Measurements from ENCODE around the gene BACH2. TPM values are rescaled to one million over a fixed set of nuclear protein-coding genes. Genes with fewer than 3 reads are reported as not detected.
A peak's percentile ranks its signal among the peaks of the same experiment; 100 is the strongest.
"Not testable (repeated sequence)": the region's sequence is repeated elsewhere in the genome, so short reads cannot be mapped to it uniquely, and the experiment has no call there.

The BACH2 gene
- total and polyA plus RNA-seq, 4 donors: 0.78 to 17.4 (median 3.2) TPM

DNA sequence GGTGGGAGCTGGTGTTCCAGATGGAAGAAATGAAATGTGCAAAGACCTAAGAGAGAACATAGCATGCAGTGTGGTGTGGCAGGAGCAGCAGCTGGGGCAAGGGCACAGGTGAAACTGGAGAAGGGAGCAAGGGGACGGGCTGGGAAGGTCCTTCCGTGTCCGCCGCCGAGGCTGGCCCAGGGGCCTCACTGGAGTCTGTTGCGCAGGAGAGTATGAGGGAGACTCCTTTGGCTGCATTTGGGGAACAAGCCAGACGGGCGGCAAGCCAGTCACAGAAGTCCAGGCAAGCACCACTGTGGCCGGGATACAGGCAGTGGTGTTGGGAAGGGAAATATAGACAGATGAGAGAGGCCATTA lies 324.6 kb downstream of the BACH2 start:
- TF ChIP-seq, protein P1, sequence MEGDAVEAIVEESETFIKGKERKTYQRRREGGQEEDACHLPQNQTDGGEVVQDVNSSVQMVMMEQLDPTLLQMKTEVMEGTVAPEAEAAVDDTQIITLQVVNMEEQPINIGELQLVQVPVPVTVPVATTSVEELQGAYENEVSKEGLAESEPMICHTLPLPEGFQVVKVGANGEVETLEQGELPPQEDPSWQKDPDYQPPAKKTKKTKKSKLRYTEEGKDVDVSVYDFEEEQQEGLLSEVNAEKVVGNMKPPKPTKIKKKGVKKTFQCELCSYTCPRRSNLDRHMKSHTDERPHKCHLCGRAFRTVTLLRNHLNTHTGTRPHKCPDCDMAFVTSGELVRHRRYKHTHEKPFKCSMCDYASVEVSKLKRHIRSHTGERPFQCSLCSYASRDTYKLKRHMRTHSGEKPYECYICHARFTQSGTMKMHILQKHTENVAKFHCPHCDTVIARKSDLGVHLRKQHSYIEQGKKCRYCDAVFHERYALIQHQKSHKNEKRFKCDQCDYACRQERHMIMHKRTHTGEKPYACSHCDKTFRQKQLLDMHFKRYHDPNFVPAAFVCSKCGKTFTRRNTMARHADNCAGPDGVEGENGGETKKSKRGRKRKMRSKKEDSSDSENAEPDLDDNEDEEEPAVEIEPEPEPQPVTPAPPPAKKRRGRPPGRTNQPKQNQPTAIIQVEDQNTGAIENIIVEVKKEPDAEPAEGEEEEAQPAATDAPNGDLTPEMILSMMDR (IDR thresholded peaks at IDR 0.05; ENCODE audit: control extremely low read depth, extremely low read depth): no peak
- WGBS, 2 donors: 94 to 97% methylated on average over 9 of the region's 9 CpGs
- H3K9ac ChIP-seq (ENCODE audit: insufficient read depth in 1 of 2, low read length in 2 of 2): no peak overlapping the region
- no peaks in the 10 kb centered on the region for H3K9me3 ChIP-seq (ENCODE audit: control insufficient read depth in 4 of 4, insufficient read depth in 3 of 4, low read length in 3 of 4)
- peaks cover 0 to 14% (median 4%) of the 10 kb centered on the region in 5 donors for H3K4me1 ChIP-seq (ENCODE audit: control insufficient read depth in 5 of 5, insufficient read depth in 5 of 5, low read length in 5 of 5)
- H3K27me3 ChIP-seq (ENCODE audit: control insufficient read depth in 3 of 3, insufficient read depth in 3 of 3, low read length in 2 of 3): no peaks in the 10 kb centered on the region
- ATAC-seq (ENCODE audit: insufficient read depth, low FRiP score) (no peak), DNase-seq (no peak)
- no peak overlapping the region for H3K27ac ChIP-seq (ENCODE audit: low read depth in 1 of 2, low read length in 1 of 2)
- H3K36me3 ChIP-seq (ENCODE audit: control insufficient read depth in 4 of 4, insufficient read depth in 4 of 4, low read length in 4 of 4): no peaks in the 10 kb centered on the region
- H3K4me3 ChIP-seq: no peak overlapping the region

DNA sequence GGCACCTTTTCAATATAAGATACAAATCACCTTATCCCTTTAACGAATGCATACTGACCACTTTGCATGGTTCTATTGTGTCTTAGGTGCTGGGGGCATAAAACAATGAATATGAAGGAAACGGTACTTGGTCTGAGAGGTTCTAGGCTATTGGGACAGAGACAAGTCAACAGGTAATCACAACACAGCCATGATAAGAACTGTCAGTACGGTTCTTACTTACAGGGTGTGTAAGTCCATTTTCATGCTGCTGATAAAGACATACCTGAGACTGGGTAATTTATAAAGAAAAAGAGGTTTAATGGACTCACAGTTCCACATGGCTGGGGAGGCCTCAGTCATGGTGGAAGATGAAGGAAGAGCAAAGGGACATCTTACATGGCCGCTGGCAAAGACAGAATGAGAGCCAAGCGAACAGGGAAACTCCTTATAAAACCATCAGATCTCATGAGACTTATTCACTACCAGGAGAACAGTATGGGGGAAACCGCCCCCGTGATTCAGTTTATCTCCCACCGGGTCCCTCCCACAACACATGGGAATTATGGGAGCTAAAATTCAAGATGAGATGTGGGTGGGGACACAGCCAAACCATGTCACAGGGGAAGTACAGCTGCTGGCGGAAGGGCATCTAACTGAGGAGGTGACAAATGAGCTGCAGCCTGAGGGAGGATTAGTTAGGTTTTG lies 325.2 kb downstream of the BACH2 start:
- H3K27me3 ChIP-seq (ENCODE audit: control insufficient read depth in 3 of 3, insufficient read depth in 3 of 3, low read length in 2 of 3); H3K4me3 ChIP-seq; DNase-seq; H3K36me3 ChIP-seq (ENCODE audit: control insufficient read depth in 4 of 4, insufficient read depth in 4 of 4, low read length in 4 of 4); H3K9ac ChIP-seq (ENCODE audit: insufficient read depth in 1 of 2, low read length in 2 of 2); H3K27ac ChIP-seq (ENCODE audit: low read depth in 1 of 2, low read length in 1 of 2); H3K9me3 ChIP-seq (ENCODE audit: control insufficient read depth in 4 of 4, insufficient read depth in 3 of 4, low read length in 3 of 4); ATAC-seq (ENCODE audit: insufficient read depth, low FRiP score): not testable (repeated sequence)
- WGBS, 2 donors: 92 to 93% methylated on average over 9 of the region's 9 CpGs
- peaks cover 0 to 12% (median 4%) of the 10 kb centered on the region in 5 donors for H3K4me1 ChIP-seq (ENCODE audit: control insufficient read depth in 5 of 5, insufficient read depth in 5 of 5, low read length in 5 of 5)

DNA sequence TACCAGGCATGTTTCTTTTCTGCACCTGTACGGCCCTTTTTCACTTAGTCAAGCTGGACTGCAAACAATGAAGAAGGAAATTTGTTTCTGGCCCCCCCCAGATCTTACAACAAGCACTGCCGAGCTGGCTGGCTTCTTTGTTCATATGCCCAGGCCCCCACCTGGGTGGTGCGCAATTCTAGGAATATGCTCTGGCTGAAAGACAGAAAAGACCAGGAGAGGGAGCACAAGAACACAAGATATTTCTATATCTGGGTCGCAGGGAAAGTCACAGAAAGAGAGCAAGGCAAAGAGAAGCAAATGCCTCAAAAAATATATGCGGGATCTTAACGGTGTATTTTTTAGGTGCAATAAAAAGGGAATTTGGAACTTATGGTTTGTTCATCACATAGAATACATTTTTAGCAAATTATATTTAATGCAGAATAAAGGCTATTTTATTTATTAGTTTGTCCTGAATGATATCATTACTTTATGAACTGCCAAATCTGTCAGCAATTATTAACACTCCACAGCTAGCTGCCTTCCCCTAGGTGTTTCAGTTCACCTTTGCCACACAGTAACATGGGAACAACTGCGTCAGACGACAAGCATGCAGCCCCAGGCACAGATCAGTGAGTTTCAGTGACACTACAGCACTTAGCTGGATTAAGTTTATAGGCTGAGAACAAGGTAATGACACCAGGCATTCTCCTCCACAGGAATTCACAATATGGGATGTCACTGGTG lies 325.9 kb downstream of the BACH2 start:
- no peak overlapping the region for H3K4me3 ChIP-seq
- TF ChIP-seq, protein P1 (IDR thresholded peaks at IDR 0.05; ENCODE audit: control extremely low read depth, extremely low read depth): no peak
- no peaks in the 10 kb centered on the region for H3K9me3 ChIP-seq (ENCODE audit: control insufficient read depth in 4 of 4, insufficient read depth in 3 of 4, low read length in 3 of 4)
- no peaks in the 10 kb centered on the region for H3K27me3 ChIP-seq (ENCODE audit: control insufficient read depth in 3 of 3, insufficient read depth in 3 of 3, low read length in 2 of 3)
- H3K9ac ChIP-seq (ENCODE audit: insufficient read depth in 1 of 2, low read length in 2 of 2): no peak overlapping the region
- ATAC-seq (ENCODE audit: insufficient read depth, low FRiP score) (no peak), DNase-seq (peak; percentile 40 to 79 (median 78))
- no peak overlapping the region for H3K27ac ChIP-seq (ENCODE audit: low read depth in 1 of 2, low read length in 1 of 2)
- H3K4me1 ChIP-seq (ENCODE audit: control insufficient read depth in 5 of 5, insufficient read depth in 5 of 5, low read length in 5 of 5): peaks cover 0 to 8% (median 4%) of the 10 kb centered on the region in 5 donors
- WGBS, 2 donors: 34 to 43% methylated on average over 8 of the region's 8 CpGs
- H3K36me3 ChIP-seq (ENCODE audit: control insufficient read depth in 4 of 4, insufficient read depth in 4 of 4, low read length in 4 of 4): no peaks in the 10 kb centered on the region

DNA sequence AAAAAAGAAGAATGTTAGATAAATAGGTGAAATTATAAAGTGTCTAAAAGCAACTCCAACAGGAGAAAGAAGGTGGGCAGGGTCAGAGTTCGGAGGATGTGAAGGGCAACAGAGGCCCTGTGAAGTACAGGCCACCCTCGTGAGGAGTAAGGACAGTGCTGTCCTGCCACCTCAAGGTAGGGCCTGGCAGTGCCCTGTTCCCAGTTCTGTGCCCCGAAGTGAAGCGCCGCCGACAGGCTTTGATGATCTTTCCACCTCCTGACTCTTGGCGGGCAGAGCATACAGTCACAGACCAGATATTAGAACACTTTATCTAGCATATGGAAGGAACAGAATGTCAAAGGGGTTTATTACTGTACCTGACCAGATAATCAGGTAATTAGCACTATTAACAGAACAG lies 326.6 kb downstream of the BACH2 start:
- ATAC-seq (ENCODE audit: insufficient read depth, low FRiP score) (no peak), DNase-seq (no peak)
- H3K36me3 ChIP-seq (ENCODE audit: control insufficient read depth in 4 of 4, insufficient read depth in 4 of 4, low read length in 4 of 4): no peaks in the 10 kb centered on the region
- 92 to 93% methylated on average over 7 of the region's 7 CpGs for WGBS, 2 donors
- no peaks in the 10 kb centered on the region for H3K27me3 ChIP-seq (ENCODE audit: control insufficient read depth in 3 of 3, insufficient read depth in 3 of 3, low read length in 2 of 3)
- TF ChIP-seq, protein P1 (IDR thresholded peaks at IDR 0.05; ENCODE audit: control extremely low read depth, extremely low read depth): no peak
- no peak overlapping the region for H3K4me3 ChIP-seq
- no peaks in the 10 kb centered on the region for H3K9me3 ChIP-seq (ENCODE audit: control insufficient read depth in 4 of 4, insufficient read depth in 3 of 4, low read length in 3 of 4)
- no peak overlapping the region for H3K9ac ChIP-seq (ENCODE audit: insufficient read depth in 1 of 2, low read length in 2 of 2)
- peaks cover 0 to 8% (median 4%) of the 10 kb centered on the region in 5 donors for H3K4me1 ChIP-seq (ENCODE audit: control insufficient read depth in 5 of 5, insufficient read depth in 5 of 5, low read length in 5 of 5)
- no peak overlapping the region for H3K27ac ChIP-seq (ENCODE audit: low read depth in 1 of 2, low read length in 1 of 2)
